ENCODE results near the gene PTP4A1.
A peak's percentile ranks its signal among the peaks of the same experiment; 100 is the strongest.

The PTP4A1 gene

DNA sequence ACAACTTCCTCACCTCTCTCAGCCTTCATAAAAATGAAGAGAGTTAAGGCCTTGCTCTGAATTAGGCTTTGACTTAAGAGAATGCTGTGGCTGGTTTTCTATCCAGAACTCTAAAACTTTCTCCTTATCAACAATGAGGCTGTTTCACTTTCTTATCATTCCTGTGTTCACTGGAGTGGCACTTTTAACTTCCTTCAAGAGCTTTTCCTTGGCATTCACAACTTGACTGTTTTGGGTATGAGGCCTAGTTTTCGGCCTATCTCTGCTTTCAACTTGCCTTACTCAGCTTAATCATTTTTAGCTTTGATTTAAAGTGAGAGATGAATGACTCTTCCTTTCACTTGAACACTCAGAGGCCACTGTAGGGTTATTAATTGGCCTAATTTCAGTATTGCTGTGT lies 4.3 kb upstream of the PTP4A1 start:
- no peak for TF ChIP-seq ZFX (IDR thresholded peaks at IDR 0.05)
- TF ChIP-seq CTCF (conservative IDR thresholded peaks at IDR 0.05) = no peak
- no peak overlapping the region for H3K27ac ChIP-seq

GRCh38 chr6:63571361-63572043 lies 778 bp upstream of the PTP4A1 start:
- TF ChIP-seq ZFX (IDR thresholded peaks at IDR 0.05) = no peak
- TF ChIP-seq CTCF (conservative IDR thresholded peaks at IDR 0.05) = no peak
- H3K27ac ChIP-seq = peak overlapping the region; percentile 97

DNA sequence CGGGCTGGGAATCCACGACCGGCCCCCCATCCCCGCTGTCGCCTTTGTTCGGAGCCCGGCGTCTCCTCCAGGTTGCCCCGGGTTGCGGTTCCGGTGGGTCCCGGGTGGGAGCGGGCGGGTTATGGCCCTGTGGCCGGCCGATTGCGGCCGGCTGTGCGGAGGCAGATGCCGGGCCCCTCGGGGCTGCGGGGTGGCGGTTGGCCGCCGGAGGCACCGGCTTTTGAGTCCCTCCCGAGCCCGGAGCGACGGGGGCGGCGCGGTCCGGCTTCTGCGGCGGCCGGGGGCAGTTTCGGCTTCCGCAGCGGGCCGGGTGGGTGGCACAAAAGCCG lies 431 bp downstream of the PTP4A1 start:
- peak overlapping the region; percentile 97 for H3K27ac ChIP-seq
- no peak for TF ChIP-seq ZFX (IDR thresholded peaks at IDR 0.05)
- no peak for TF ChIP-seq CTCF (conservative IDR thresholded peaks at IDR 0.05)

GRCh38 chr6:63573076-63573898 lies 1.0 kb downstream of the PTP4A1 start:
- H3K27ac ChIP-seq = peak overlapping the region; percentile 97
- TF ChIP-seq ZFX (IDR thresholded peaks at IDR 0.05) = peak; percentile 66
- no peak for TF ChIP-seq CTCF (conservative IDR thresholded peaks at IDR 0.05)

DNA sequence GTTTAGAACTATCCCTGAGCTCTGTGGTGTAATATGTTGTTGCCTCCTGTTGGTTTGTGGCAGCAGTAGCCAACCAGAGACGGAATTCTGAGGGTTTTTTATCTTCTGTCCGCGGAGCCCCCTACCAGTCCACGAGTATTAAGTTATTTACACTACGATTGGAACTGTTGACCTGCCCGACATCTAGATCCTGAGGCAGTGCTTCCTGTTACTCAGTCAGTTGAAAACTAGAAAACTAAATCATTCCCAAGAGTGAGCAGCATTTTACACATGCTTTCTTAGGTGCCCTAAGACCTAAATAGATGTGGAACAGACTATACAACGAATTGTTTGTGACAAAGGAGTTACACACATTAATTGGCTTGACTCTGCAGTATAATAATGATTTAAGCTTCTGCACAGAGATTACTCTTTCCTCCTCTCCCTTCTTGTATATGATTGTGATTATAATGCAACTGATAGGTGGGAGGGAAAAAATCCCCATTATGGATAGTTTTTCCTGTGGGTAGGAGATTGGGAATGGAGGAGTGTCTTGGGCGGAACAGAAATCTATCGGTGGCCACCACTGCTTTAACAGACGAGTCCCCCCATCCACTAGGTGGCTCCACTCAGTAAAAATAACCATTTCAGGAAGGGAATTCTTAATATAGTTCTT lies 1.7 kb downstream of the PTP4A1 start:
- H3K27ac ChIP-seq = peak overlapping the region; percentile 97
- TF ChIP-seq ZFX (IDR thresholded peaks at IDR 0.05) (no peak), CTCF (conservative IDR thresholded peaks at IDR 0.05) (peak; percentile 81)

DNA sequence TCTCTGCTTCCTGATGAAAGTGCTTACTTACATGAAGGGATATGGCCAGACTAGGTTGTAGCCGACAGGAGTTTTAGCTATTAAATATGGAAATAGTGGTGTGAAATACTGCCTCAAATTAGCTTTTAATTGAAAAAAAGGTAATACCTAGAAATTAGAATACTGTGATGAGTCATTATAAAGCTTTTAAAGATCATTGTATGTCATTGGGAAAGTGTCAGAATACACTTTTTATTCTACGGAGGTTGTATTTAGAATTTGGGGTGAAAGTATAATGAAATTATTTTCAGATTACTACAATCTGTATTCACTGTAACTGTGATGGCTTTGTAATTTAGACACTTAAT lies 2.2 kb downstream of the PTP4A1 start:
- peak overlapping the region; percentile 97; the same call in 1 of the 2 replicates for H3K27ac ChIP-seq

More for the DNA sequence above, 2.2 kb downstream of the PTP4A1 start:
- TF ChIP-seq CTCF (conservative IDR thresholded peaks at IDR 0.05) = peak; percentile 53
- no peak for TF ChIP-seq ZFX (IDR thresholded peaks at IDR 0.05)
